ENCODE measurements around the gene ZNF124. TPM values are rescaled to one million over a fixed set of nuclear protein-coding genes. Genes with fewer than 3 reads are reported as not detected.

Gene ZNF124
- total RNA-seq, 2 donors from 2014 or later = 19.9 to 28.9 TPM

DNA sequence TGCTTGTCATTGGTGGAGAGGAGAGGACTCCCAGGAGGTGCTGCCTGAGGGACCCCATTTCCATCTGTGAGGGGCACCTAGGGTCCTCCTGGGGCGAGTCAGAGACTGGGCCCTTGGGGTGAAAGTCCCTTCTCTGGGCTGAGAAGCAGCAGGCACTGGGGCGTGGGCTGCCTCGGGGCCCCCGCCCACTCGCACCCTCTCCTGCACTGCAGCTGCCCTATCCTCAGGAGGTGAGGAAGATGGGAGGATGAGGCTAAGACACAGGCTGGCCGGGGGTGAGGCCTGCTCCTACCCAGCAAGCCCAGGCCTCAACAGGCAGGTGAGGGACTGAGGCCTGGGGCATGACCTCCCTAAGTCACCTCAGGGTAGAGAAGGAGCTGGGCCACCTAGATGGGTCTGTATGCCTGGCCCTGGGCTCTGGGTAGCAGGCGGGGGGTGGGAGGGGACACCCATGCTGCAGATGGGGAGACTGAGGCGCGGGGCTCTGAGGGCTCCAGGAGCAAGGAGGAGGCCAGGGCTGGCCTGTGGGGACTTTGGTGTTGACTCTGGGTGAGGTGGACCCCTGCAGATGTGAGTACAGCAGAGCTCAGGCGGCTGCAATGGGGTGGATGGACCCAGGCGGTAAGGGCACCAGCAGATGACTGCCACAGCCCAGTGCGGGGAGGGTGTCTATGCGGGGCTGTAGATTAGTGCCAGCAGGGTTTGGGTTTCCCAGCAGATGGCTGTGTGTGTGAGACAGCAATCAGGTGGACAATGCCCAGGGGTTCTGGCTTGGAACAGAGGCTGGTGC is 57.3 kb downstream of the ZNF124 start:
- Histone ChIP-seq H3K27me3 (replicated peaks; ENCODE audit: insufficient read depth) (no peaks in the 10 kb centered on the region), H3K36me3 (no peaks in the 10 kb centered on the region), H3K27ac (no peak overlapping the region), H3K9me3 (no peaks in the 10 kb centered on the region), H3K4me1 (ENCODE audit: control insufficient read depth in 1 of 2, low read depth in 2 of 2) (peaks cover 3 to 15% of the 10 kb centered on the region in 2 donors), H3K4me3 (no peak overlapping the region)
- DNase-seq (ENCODE audit: low spot score) (no peak), ATAC-seq (ENCODE audit: insufficient number of reproducible peaks, low FRiP score, low read depth) (no peak)
- TF ChIP-seq, protein P1, sequence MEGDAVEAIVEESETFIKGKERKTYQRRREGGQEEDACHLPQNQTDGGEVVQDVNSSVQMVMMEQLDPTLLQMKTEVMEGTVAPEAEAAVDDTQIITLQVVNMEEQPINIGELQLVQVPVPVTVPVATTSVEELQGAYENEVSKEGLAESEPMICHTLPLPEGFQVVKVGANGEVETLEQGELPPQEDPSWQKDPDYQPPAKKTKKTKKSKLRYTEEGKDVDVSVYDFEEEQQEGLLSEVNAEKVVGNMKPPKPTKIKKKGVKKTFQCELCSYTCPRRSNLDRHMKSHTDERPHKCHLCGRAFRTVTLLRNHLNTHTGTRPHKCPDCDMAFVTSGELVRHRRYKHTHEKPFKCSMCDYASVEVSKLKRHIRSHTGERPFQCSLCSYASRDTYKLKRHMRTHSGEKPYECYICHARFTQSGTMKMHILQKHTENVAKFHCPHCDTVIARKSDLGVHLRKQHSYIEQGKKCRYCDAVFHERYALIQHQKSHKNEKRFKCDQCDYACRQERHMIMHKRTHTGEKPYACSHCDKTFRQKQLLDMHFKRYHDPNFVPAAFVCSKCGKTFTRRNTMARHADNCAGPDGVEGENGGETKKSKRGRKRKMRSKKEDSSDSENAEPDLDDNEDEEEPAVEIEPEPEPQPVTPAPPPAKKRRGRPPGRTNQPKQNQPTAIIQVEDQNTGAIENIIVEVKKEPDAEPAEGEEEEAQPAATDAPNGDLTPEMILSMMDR (IDR thresholded peaks at IDR 0.05) = no peak

DNA sequence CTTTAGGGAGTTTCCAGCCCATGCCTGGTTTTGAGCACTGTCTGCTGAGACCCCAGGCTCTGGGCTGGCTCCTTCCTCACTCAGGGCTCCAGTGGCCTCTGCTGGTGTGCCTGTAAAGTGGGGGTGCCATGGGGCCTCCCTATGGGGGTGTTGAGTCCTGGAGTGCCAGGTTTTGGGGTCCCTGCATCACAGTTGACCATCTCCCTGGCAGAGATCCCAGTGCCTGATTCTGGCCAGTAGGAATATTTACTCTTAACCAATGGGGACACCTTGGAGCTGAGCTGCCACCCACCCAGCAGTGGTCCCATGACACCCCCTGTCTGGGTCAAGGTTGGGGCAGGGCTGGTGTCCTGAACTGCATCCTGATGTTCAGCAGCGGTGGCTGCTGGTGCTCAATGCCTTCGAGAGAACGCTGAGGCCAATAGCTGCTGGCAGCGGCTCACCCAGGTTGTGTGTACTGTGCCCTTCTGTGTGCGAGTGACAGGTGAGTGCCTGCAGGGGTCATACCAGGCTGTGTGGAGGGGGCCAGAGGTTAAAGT is 58.0 kb downstream of the ZNF124 start:
- peaks cover 3 to 15% of the 10 kb centered on the region in 2 donors for H3K4me1 ChIP-seq (ENCODE audit: control insufficient read depth in 1 of 2, low read depth in 2 of 2)
- H3K36me3 ChIP-seq = no peaks in the 10 kb centered on the region
- H3K9me3 ChIP-seq = no peaks in the 10 kb centered on the region
- H3K27ac ChIP-seq = no peak overlapping the region
- H3K4me3 ChIP-seq = no peak overlapping the region
- ATAC-seq (ENCODE audit: insufficient number of reproducible peaks, low FRiP score, low read depth) (no peak), DNase-seq (ENCODE audit: low spot score) (no peak)
- TF ChIP-seq, protein P1 (IDR thresholded peaks at IDR 0.05) = no peak
- no peaks in the 10 kb centered on the region for H3K27me3 ChIP-seq (replicated peaks; ENCODE audit: insufficient read depth)

DNA sequence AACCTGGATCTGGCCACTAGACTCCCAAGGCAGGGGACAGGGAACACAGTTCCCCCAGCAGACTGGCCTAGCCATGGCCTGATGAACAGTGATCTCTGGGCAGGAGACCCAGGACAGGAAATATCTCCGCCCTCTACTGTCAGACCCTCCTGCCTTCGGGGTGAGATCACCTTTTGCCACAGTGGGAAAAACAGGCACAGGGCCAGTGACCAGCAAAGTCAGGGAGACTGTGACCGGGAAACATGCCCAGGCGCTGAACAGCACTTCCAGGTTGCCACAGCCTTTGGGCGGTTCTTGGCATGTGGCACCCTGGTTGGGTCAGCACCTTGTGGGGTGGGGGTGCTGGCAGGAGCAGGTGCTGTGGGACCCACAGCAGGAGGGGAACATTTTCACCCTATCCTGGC is 58.7 kb downstream of the ZNF124 start:
- Histone ChIP-seq H3K9me3 (no peaks in the 10 kb centered on the region), H3K4me1 (ENCODE audit: control insufficient read depth in 1 of 2, low read depth in 2 of 2) (peaks cover 3 to 15% of the 10 kb centered on the region in 2 donors), H3K4me3 (no peak overlapping the region), H3K27me3 (replicated peaks; ENCODE audit: insufficient read depth) (no peaks in the 10 kb centered on the region), H3K27ac (no peak overlapping the region), H3K36me3 (no peaks in the 10 kb centered on the region)
- DNase-seq (ENCODE audit: low spot score) = no peak
- no peak for ATAC-seq (ENCODE audit: insufficient number of reproducible peaks, low FRiP score, low read depth)
- TF ChIP-seq, protein P1 (IDR thresholded peaks at IDR 0.05) = no peak

DNA sequence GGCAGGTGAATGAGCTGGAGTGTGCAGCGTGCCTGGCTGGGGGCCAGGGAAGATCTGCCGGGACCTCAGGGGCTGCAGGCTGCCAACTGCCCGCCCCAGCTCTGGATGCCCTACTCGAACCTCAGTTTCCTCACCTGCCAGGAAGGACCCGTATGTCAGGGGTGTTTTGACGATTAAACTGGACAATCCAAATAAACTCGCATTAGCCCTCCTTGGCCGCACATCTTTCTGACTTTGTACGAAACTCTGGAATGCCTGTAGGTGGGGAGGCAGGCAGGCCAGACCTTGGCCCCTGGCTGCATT is 59.4 kb downstream of the ZNF124 start:
- peak overlapping the region; percentile 96 for H3K4me3 ChIP-seq
- DNase-seq (ENCODE audit: low spot score) (no peak), ATAC-seq (ENCODE audit: insufficient number of reproducible peaks, low FRiP score, low read depth) (no peak)
- no peaks in the 10 kb centered on the region for H3K27me3 ChIP-seq (replicated peaks; ENCODE audit: insufficient read depth)
- H3K36me3 ChIP-seq = no peaks in the 10 kb centered on the region
- peaks cover 3 to 15% of the 10 kb centered on the region in 2 donors for H3K4me1 ChIP-seq (ENCODE audit: control insufficient read depth in 1 of 2, low read depth in 2 of 2)
- no peaks in the 10 kb centered on the region for H3K9me3 ChIP-seq
- TF ChIP-seq, protein P1 (IDR thresholded peaks at IDR 0.05) = no peak
- H3K27ac ChIP-seq = peak overlapping the region in 1 of 2 donors; percentile 81

DNA sequence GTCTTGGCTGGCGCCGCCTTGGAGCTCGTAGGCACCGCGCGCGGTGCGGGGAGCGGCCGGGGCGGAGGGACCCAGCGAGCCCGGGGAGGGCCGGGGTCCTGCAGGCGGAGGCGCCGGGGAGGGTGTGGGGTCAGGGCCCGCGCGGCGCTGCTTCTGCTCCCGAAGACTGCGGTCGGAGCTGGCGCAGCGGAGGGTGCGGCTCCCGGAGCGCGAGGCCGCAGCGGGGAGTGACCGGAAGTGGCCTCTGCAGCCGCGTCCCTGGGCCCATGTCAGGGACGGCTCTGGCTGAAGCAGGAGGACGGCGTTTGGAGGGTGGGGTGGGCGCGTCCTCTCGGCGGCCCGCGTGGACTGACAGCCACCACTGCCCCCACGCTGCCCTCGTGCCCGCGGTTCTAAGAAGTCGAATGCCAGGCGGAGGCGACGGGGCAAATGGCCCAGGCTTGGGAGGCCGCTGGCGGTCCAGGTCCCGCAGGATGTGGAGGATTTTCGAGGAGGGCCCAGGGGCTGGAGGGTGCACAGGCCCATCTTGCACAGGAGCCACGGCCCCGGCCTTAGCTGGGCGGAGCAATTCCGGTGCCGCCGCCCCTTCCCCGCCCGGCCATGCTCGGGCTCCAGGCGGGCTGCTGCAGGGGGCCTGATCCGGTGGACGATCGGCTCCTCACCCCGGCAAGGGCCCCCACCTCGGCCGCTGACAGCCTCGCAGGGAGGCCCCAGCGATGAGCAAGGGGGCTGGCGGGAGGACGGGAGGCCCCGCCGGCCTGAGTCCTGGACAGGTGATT is 59.9 kb downstream of the ZNF124 start:
- TF ChIP-seq, protein P1 (IDR thresholded peaks at IDR 0.05) = no peak
- Histone ChIP-seq H3K27me3 (replicated peaks; ENCODE audit: insufficient read depth) (no peaks in the 10 kb centered on the region), H3K4me3 (peak overlapping the region; percentile 96), H3K36me3 (no peaks in the 10 kb centered on the region), H3K27ac (peak overlapping the region; percentile 73 to 81), H3K9me3 (no peaks in the 10 kb centered on the region), H3K4me1 (ENCODE audit: control insufficient read depth in 1 of 2, low read depth in 2 of 2) (peaks cover 3 to 15% of the 10 kb centered on the region in 2 donors)
- peak; percentile 75 for ATAC-seq (ENCODE audit: insufficient number of reproducible peaks, low FRiP score, low read depth)
- no peak for DNase-seq (ENCODE audit: low spot score)

Data from thoracic aorta (tissue), 2 donors.